ENCODE measurements around the gene SAMD4A. TPM values are rescaled to one million over a fixed set of nuclear protein-coding genes. Genes with fewer than 3 reads are reported as not detected.

Gene SAMD4A
- total and polyA plus RNA-seq, 2 of the 4 experiments (the other 2 are of a cell fraction) = 22.9 to 38.2 TPM

DNA sequence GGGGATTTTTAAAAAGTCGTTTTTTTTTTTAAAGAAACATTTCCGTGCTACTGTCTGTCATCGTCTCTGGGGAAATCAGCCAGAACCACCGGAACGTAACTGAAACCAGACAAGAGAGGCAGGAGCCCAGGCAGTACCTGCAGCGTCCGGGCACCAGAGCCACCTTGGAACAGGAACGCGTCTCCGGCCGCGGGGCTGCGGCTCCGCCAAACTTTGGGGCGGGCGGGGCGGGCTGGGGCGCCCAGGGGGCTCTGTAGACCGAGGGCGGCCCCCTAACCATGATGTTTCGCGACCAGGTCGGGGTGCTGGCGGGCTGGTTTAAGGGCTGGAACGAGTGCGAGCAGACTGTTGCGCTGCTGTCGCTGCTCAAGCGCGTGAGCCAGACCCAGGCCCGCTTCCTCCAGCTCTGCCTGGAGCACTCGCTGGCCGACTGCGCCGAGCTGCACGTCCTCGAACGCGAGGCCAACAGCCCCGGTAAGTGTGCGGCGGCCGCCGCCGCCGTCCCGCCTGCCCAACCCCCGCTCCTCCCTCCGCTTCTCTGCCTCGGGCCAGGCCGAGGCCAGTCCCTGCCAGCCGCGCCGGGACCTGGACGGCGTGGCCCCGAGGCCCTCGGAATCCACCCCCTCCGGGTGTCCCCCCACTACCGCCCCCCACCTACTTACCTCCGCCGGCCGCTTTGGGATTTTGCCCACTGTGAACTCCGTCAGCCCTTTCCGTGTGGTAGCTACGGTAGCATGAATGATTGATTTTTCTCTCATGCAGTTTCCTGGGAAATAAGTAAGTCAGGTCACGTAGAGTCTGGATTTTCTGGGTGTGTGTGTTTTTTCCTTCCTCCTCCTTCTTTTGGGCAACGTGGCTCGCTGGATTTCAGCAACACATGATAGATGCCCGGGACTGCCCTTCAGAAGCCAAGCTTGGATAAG, 972 bp downstream of the SAMD4A start:
- Histone ChIP-seq H4K20me1 (ENCODE audit: insufficient read depth, low read length) (peaks cover 10% of the 10 kb centered on the region), H2AK5ac (ENCODE audit: low read depth, low read length) (peak overlapping the region; percentile 82), H3K9me3 (ENCODE audit: control insufficient read depth, insufficient read depth, low read length) (peaks cover 2% of the 10 kb centered on the region; the same call in 1 of the 2 replicates), H3K9me1 (ENCODE audit: insufficient read depth, low read length) (no peaks in the 10 kb centered on the region), H3K23ac (ENCODE audit: low read depth, low read length) (peak overlapping the region; percentile 99), H2AFZ (replicated peaks; ENCODE audit: low read length, poor library complexity) (peak overlapping the region; percentile 73), H3K4me1 (ENCODE audit: control insufficient read depth, insufficient read depth, low read length) (peaks cover 9% of the 10 kb centered on the region; the same call in 1 of the 2 replicates), H3K4me2 (ENCODE audit: low read depth, low read length) (peak overlapping the region; percentile 97), H2BK20ac (ENCODE audit: low read depth, low read length) (peak overlapping the region; percentile 70), H3K9ac (ENCODE audit: low read depth, low read length) (peak overlapping the region; percentile 98), H3K18ac (ENCODE audit: low read depth, low read length) (peak overlapping the region; percentile 97), H3K4me3 (ENCODE audit: insufficient read depth, low read depth, low read length) (peak overlapping the region; percentile 94), H2BK120ac (ENCODE audit: low read depth, low read length) (peak overlapping the region; percentile 70), H3K27ac (ENCODE audit: insufficient read depth, low read length) (peak overlapping the region; percentile 97), H3K27me3 (ENCODE audit: control insufficient read depth, insufficient read depth, low read length) (no peaks in the 10 kb centered on the region), H4K5ac (ENCODE audit: low read depth, low read length) (peak overlapping the region; percentile 62), H4K8ac (ENCODE audit: low read depth in 2 of 2, low read length in 2 of 2) (peak overlapping the region; percentile 6 to 88; a peak in 3 of 4 replicates), H3K14ac (replicated peaks; ENCODE audit: low read depth, low read length) (peak overlapping the region; percentile 99), H3K36me3 (ENCODE audit: control insufficient read depth, insufficient read depth, low read length) (peaks cover 8% of the 10 kb centered on the region), H2AK9ac (replicated peaks; ENCODE audit: low read depth, low read length, poor library complexity) (peak overlapping the region; percentile 95), H4K91ac (ENCODE audit: insufficient read depth, low read depth, low read length) (peak overlapping the region; percentile 61), H2BK5ac (ENCODE audit: low read depth, low read length, poor library complexity, severe bottlenecking) (peak overlapping the region; percentile 95), H3K79me1 (ENCODE audit: low read depth in 1 of 2, low read length in 2 of 2) (peaks cover 3 to 41% of the 10 kb centered on the region in 2 experiments; a peak in 3 of 4 replicates), H3K56ac (ENCODE audit: extremely low read depth, insufficient read depth, low read length) (peak overlapping the region; percentile 88), H3K4ac (ENCODE audit: low read depth, low read length) (peak overlapping the region; percentile 90), H2BK15ac (ENCODE audit: low read depth, low read length) (peak overlapping the region; percentile 43; the same call in 1 of the 3 replicates)
- DNase-seq (no peak), ATAC-seq (ENCODE audit: low read depth) (no peak)
- in situ Hi-C loops (cut with MboI; ENCODE audit: low sequenced_read_pairs) = loop anchor here (5.0 kb wide), 2 partner anchors 119 to 204 kb away; no protein-coding TSS in a partner anchor
- BruUV-seq (replicated peaks) = no TSS peak
- dilution Hi-C loops (cut with HindIII; ENCODE audit: low sequenced_read_pairs, unreplicated experiment) = no loop called here
- ChIA-PET POLR2A (ENCODE audit: unreplicated experiment) (interaction anchor here (0.6 kb wide), 1 partner anchor 205 kb away, joined by 3 read pairs; no protein-coding TSS in a partner anchor), CTCF (interaction anchor here (0.6 to 3.3 kb wide), 10 partner anchors 14 to 206 kb away, joined by 3 to 16 read pairs (median 4); no protein-coding TSS in a partner anchor)
- intact Hi-C loops (cut with micrococcal nuclease) = loop anchor here (1.0 to 5.0 kb wide), 4 partner anchors 59 to 201 kb away; no protein-coding TSS in a partner anchor
- 1% methylated on average over 26 of the region's 70 CpGs; no CpG with 5 or more reads in 1 of the 2 experiments for WGBS, 2 experiments (ENCODE audit: extremely low coverage in 2 of 2, insufficient read length in 1 of 2)
- TF ChIP-seq CHD1 (IDR thresholded peaks at IDR 0.05; ENCODE audit: low read depth, low read length) (no peak), FOS (IDR thresholded peaks at IDR 0.05; ENCODE audit: low read depth, low read length) (no peak), SMC3 (IDR thresholded peaks at IDR 0.05; ENCODE audit: low read depth, low read length) (no peak), MXI1 (IDR thresholded peaks at IDR 0.05; ENCODE audit: borderline replicate concordance, low read depth, low read length) (no peak), MAZ (IDR thresholded peaks at IDR 0.05; ENCODE audit: borderline replicate concordance, low read depth, low read length) (no peak), NFE2L2 (IDR thresholded peaks at IDR 0.05; ENCODE audit: low read depth, low read length) (no peak), RFX5 (IDR thresholded peaks at IDR 0.05; ENCODE audit: low read depth, low read length) (no peak), CEBPB (IDR thresholded peaks at IDR 0.05; ENCODE audit: low read depth, low read length) (no peak)
- TF ChIP-seq, protein P1, sequence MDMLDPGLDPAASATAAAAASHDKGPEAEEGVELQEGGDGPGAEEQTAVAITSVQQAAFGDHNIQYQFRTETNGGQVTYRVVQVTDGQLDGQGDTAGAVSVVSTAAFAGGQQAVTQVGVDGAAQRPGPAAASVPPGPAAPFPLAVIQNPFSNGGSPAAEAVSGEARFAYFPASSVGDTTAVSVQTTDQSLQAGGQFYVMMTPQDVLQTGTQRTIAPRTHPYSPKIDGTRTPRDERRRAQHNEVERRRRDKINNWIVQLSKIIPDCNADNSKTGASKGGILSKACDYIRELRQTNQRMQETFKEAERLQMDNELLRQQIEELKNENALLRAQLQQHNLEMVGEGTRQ (IDR thresholded peaks at IDR 0.05; ENCODE audit: low read depth, low read length) = no peak
